Natural killer cell (primary cell): Measurements from ENCODE around the gene LIMS2. TPM values are rescaled to one million over a fixed set of nuclear protein-coding genes. Genes with fewer than 3 reads are reported as not detected.

ENCODE experiments used
- ATAC-seq, 3 donors: fragments of 150-1000 bp in 2 of 3; fragments of 200-7000 bp in 1 of 3; cut with Tn5 transposase; 1 replicate in 1 of 3; 2 replicates in 2 of 3; pipeline ENCODE4 v1.10.0; 2021; ENCODE audit warnings: mild to moderate bottlenecking in 2 of 3, moderate library complexity in 2 of 3
- DNase-seq, 2 donors: peaks; one replicate each; pipeline versions ENCODE4 v3.0.0 to v3.0.0-alpha.2; 2013 to 2021; ENCODE audit warnings: mixed read lengths in 1 of 2
- H3K27ac ChIP-seq: one replicate; pipeline ENCODE4 v1.5.1; 2013; ENCODE audit warnings: mild to moderate bottlenecking, low read length
- H3K27me3 ChIP-seq: one replicate; pipeline ENCODE4 v1.6.1; 2013; ENCODE audit warnings: low read length; ENCODE audit not compliant: control insufficient read depth, insufficient read depth
- H3K36me3 ChIP-seq: one replicate; pipeline ENCODE4 v1.6.1; 2013; ENCODE audit warnings: low read length; ENCODE audit not compliant: control insufficient read depth, insufficient read depth
- H3K4me1 ChIP-seq: one replicate; pipeline ENCODE4 v1.6.1; 2013; ENCODE audit warnings: low read length; ENCODE audit not compliant: control insufficient read depth, insufficient read depth
- H3K4me3 ChIP-seq: one replicate; pipeline ENCODE4 v1.5.1; 2013; ENCODE audit warnings: low read length
- H3K9me3 ChIP-seq: one replicate; pipeline ENCODE4 v1.6.1; 2013; ENCODE audit warnings: low read length; ENCODE audit not compliant: control insufficient read depth, insufficient read depth
- H3K27ac Mint-ChIP-seq, 2 donors: one replicate each; pipeline ENCODE4 v1.8.0; 2022; ENCODE audit warnings: mild to moderate bottlenecking in 2 of 2, mixed read lengths in 2 of 2, moderate library complexity in 1 of 2
- H3K27me3 Mint-ChIP-seq, 2 donors: one replicate each; pipeline ENCODE4 v1.8.0; 2022; ENCODE audit warnings: low read depth in 2 of 2, mixed read lengths in 2 of 2
- H3K36me3 Mint-ChIP-seq: one replicate; pipeline ENCODE4 v1.8.0; 2022; ENCODE audit warnings: mixed read lengths
- H3K4me1 Mint-ChIP-seq, 2 donors: one replicate each; pipeline ENCODE4 v1.8.0; 2022; ENCODE audit warnings: mixed read lengths in 2 of 2
- H3K4me3 Mint-ChIP-seq: one replicate; pipeline ENCODE4 v1.8.0; 2022; ENCODE audit warnings: mild to moderate bottlenecking, moderate library complexity, mixed read lengths
- H3K9me3 Mint-ChIP-seq, 2 donors: one replicate each; pipeline ENCODE4 v1.8.0; 2022; ENCODE audit warnings: mixed read lengths in 2 of 2
- CTCF ChIP-seq: fragments of 200-600 bp; IDR thresholded peaks from one replicate; pipeline ENCODE4 v1.8.0; 2022; ENCODE audit warnings: antibody characterized with exemption
- WGBS: methylation state at CpG from one replicate; pipeline ENCODE4 v1.1.7; 2013; ENCODE audit warnings: missing lambda C conversion rate; ENCODE audit not compliant: insufficient coverage; 5-methylcytosine and 5-hydroxymethylcytosine counted together
- intact Hi-C: fragments of 100-400 bp; cut with micrococcal nuclease; formaldehyde crosslinking; loops from one replicate; pipeline ENCODE4 v1.14.2; 2022
- total RNA-seq, 4 donors: library from RNA; stranded (reverse); fragments of 120-200 nt in 1 of 4; gene quantifications; one replicate each; pipeline versions ENCODE4 v1.2.3 to v1.2.4, GENCODE V29; 2013 to 2022

The LIMS2 gene
- total RNA-seq, 3 donors from 2014 or later (not counting 1 experiment from before 2014, with no cell fraction given) = 0.15 to 0.16 TPM; not detected in 1

DNA sequence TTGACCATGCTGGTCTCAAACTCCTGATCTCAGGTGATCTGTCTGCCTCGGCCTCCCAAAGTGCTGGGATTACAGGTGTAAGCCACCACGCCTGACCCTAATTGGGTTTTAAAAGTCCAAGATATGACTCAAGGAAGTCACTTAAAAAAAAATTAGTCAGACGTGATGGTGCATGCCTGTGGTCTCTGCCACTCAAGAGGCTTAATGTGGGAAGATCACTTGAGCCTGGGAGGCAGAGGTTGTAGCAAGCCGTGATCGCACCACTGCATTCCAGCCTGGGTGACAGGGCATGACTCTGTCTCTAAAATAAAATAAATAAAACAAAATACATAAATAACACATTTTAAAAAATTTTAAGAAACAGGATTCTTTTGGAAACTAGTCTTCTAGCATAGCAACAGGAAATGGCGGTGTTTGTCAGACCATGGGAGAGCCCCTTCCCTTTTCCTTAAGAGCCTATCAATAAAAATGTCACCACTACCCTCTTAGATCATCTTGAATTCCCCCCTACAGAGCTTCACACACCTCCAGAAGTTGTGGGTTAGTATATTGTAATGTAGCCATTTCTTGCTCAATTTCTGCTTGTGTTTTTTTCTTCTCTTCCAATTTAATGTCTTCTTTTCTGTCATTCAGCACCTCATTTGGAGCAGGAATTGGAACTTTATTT, 46.1 kb upstream of the LIMS2 start:
- no peak for DNase-seq
- 94% methylated on average over 6 of the region's 6 CpGs for WGBS
- Mint-ChIP-seq H3K27me3 (no peaks in the 10 kb centered on the region), H3K27ac (no peak overlapping the region), H3K4me3 (no peak overlapping the region), H3K36me3 (peaks cover 11% of the 10 kb centered on the region), H3K9me3 (no peaks in the 10 kb centered on the region), H3K4me1 (no peaks in the 10 kb centered on the region)
- no peak for TF ChIP-seq CTCF
- Histone ChIP-seq H3K4me1 (no peaks in the 10 kb centered on the region), H3K27me3 (no peaks in the 10 kb centered on the region), H3K9me3 (no peaks in the 10 kb centered on the region), H3K4me3 (no peak overlapping the region), H3K36me3 (peaks cover 63% of the 10 kb centered on the region), H3K27ac (no peak overlapping the region)
- ATAC-seq = no peak
- intact Hi-C loops = no loop called here

- Histone ChIP-seq H3K27me3 (no peaks in the 10 kb centered on the region), H3K9me3 (no peaks in the 10 kb centered on the region), H3K36me3 (peaks cover 64% of the 10 kb centered on the region), H3K4me1 (no peaks in the 10 kb centered on the region), H3K4me3 (no peak overlapping the region), H3K27ac (no peak overlapping the region)
- ATAC-seq (no peak), DNase-seq (no peak)
- H3K36me3 Mint-ChIP-seq = peaks cover 11% of the 10 kb centered on the region
- H3K27me3 Mint-ChIP-seq = no peaks in the 10 kb centered on the region
- WGBS = 97% methylated on average over 13 of the region's 13 CpGs
- H3K9me3 Mint-ChIP-seq = no peaks in the 10 kb centered on the region
- TF ChIP-seq CTCF = no peak
- H3K27ac Mint-ChIP-seq = no peak overlapping the region
- H3K4me1 Mint-ChIP-seq = no peaks in the 10 kb centered on the region
- intact Hi-C loops = no loop called here
- no peak overlapping the region for H3K4me3 Mint-ChIP-seq
These were observed 44.2 kb upstream of the LIMS2 start for GRCh38 chr2:127719301-127720218.

DNA sequence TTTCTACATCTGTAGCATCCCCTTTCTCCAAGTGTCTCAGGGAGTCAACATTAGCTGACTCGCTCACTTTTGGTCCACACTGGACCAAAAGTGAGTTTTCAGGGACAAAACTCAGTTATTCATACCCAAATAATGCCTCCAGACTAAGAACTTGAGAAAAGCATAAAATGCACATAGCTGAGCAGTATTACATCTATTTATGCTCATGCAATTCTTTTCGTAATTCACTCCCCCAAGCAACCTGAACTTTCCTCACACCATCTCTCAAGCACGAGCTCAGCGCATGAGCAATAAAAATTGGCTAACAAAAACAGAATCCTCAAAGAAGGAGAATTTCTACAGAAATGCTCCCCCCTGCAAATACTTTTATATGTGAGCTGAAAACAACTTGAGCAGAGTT, 42.9 kb upstream of the LIMS2 start:
- ATAC-seq (no peak), DNase-seq (no peak)
- no peaks in the 10 kb centered on the region for H3K27me3 ChIP-seq
- Mint-ChIP-seq H3K36me3 (peaks cover 11% of the 10 kb centered on the region), H3K27ac (no peak overlapping the region), H3K4me3 (no peak overlapping the region), H3K9me3 (no peaks in the 10 kb centered on the region), H3K4me1 (no peaks in the 10 kb centered on the region), H3K27me3 (no peaks in the 10 kb centered on the region)
- intact Hi-C loops = no loop called here
- peaks cover 61% of the 10 kb centered on the region for H3K36me3 ChIP-seq
- TF ChIP-seq CTCF = no peak
- 97% methylated on average over 4 of the region's 4 CpGs for WGBS
- no peaks in the 10 kb centered on the region for H3K4me1 ChIP-seq
- H3K4me3 ChIP-seq = no peak overlapping the region
- no peak overlapping the region for H3K27ac ChIP-seq
- no peaks in the 10 kb centered on the region for H3K9me3 ChIP-seq
